Measurements from ENCODE around the gene ZFTA.
"Not testable (repeated sequence)": the region's sequence is repeated elsewhere in the genome, so short reads cannot be mapped to it uniquely, and the experiment has no call there.

Gene ZFTA

GRCh38 chr11:63768237-63769041 is at the start of gene ZFTA:
TSS of gene ZFTA (minus strand) at chr11:63768775. CDS start at chr11:63768622, 153 bp downstream.
- peak; percentile 38 for DNase-seq

GRCh38 chr11:63817758-63818498 is 49.4 kb upstream of the ZFTA start:
- no peak for DNase-seq

GRCh38 chr11:63816732-63817131 is 48.2 kb upstream of the ZFTA start:
- no peak for DNase-seq

- no peak for DNase-seq
Observed at GRCh38 chr11:63816166-63816565, 47.6 kb upstream of the ZFTA start.

GRCh38 chr11:63814383-63814736 is 45.8 kb upstream of the ZFTA start:
- DNase-seq = no peak

- no peak for DNase-seq
Observed at GRCh38 chr11:63813563-63814382, 45.2 kb upstream of the ZFTA start.

- DNase-seq = peak; percentile 52
Observed at GRCh38 chr11:63813035-63813562, 44.5 kb upstream of the ZFTA start, which contains the start of gene SPINDOC. TSS of gene SPINDOC (plus strand) at chr11:63813456. CDS start at chr11:63813687, 231 bp downstream.

- no peak for DNase-seq
Observed at GRCh38 chr11:63811522-63811921, 42.9 kb upstream of the ZFTA start.

- DNase-seq = not testable (repeated sequence)
Observed at GRCh38 chr11:63810383-63810782, 41.8 kb upstream of the ZFTA start.

GRCh38 chr11:63805844-63806415 is 37.4 kb upstream of the ZFTA start:
- DNase-seq = no peak

GRCh38 chr11:63804259-63804658 is 35.7 kb upstream of the ZFTA start:
- DNase-seq = no peak

- DNase-seq = peak; percentile 31
Observed at GRCh38 chr11:63802637-63803414, 34.3 kb upstream of the ZFTA start.

GRCh38 chr11:63800921-63801320 is 32.3 kb upstream of the ZFTA start:
- DNase-seq = no peak

- DNase-seq = no peak
Observed at GRCh38 chr11:63795066-63795465, 26.5 kb upstream of the ZFTA start.

GRCh38 chr11:63793161-63793560 is 24.6 kb upstream of the ZFTA start:
- DNase-seq = no peak

GRCh38 chr11:63791495-63792167 is 23.1 kb upstream of the ZFTA start:
- no peak for DNase-seq

GRCh38 chr11:63785823-63786222 is 17.2 kb upstream of the ZFTA start:
- no peak for DNase-seq

GRCh38 chr11:63783925-63784592 is 15.5 kb upstream of the ZFTA start:
- DNase-seq = peak; percentile 53

- no peak for DNase-seq
Observed at GRCh38 chr11:63782749-63783148, 14.2 kb upstream of the ZFTA start.

- DNase-seq = no peak
Observed at GRCh38 chr11:63779039-63779438, 10.5 kb upstream of the ZFTA start.

GRCh38 chr11:63775191-63775590 is 6.6 kb upstream of the ZFTA start:
- DNase-seq = no peak

Data from kidney glomerular epithelial cell (primary cell).